Measurements from ENCODE around the gene WARS2.

DNA sequence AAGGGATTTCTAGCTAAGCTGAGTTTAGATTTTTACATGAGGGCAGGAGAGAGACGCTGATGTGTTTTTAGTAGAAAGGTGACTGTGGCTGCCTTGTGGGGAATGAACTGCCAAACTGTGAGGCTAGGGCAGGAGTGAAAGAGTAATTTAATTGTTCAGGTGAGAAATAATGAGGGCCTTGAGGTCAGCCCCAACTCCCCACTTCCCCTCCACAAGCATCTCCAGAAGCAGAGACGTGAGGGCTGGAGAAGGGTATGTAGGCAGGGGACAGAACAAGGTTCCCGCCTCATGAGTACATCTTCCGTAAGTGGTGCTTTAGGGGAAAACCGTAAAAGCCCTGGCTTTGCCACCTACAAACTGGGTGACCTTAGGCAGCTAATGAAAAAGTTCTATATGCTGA lies 70.8 kb downstream of the WARS2 start:
- TF ChIP-seq, protein P1, sequence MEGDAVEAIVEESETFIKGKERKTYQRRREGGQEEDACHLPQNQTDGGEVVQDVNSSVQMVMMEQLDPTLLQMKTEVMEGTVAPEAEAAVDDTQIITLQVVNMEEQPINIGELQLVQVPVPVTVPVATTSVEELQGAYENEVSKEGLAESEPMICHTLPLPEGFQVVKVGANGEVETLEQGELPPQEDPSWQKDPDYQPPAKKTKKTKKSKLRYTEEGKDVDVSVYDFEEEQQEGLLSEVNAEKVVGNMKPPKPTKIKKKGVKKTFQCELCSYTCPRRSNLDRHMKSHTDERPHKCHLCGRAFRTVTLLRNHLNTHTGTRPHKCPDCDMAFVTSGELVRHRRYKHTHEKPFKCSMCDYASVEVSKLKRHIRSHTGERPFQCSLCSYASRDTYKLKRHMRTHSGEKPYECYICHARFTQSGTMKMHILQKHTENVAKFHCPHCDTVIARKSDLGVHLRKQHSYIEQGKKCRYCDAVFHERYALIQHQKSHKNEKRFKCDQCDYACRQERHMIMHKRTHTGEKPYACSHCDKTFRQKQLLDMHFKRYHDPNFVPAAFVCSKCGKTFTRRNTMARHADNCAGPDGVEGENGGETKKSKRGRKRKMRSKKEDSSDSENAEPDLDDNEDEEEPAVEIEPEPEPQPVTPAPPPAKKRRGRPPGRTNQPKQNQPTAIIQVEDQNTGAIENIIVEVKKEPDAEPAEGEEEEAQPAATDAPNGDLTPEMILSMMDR (conservative IDR thresholded peaks at IDR 0.05) = no peak
- no peak for TF ChIP-seq ZFX (IDR thresholded peaks at IDR 0.05)
